ENCODE measurements around the gene PTPRR.

Gene PTPRR

GRCh38 chr12:70920251-70920851 lies at the start of gene PTPRR:
Gene PTPRR, minus strand, starts transcription at chr12:70920738. Its CDS starts 348 bp downstream, at chr12:70920390.
- DNase-seq (ENCODE audit: low read depth in 2 of 2) = no peak

GRCh38 chr12:70966996-70967790 lies 46.7 kb upstream of the PTPRR start:
- DNase-seq (ENCODE audit: low read depth in 2 of 2) = no peak

- no peak for DNase-seq (ENCODE audit: low read depth in 2 of 2)
Observed at GRCh38 chr12:70966046-70966445, 45.5 kb upstream of the PTPRR start.

GRCh38 chr12:70964867-70965510 lies 44.5 kb upstream of the PTPRR start:
- DNase-seq (ENCODE audit: low read depth in 2 of 2) = no peak

GRCh38 chr12:70963081-70963660 lies 42.6 kb upstream of the PTPRR start:
- DNase-seq (ENCODE audit: low read depth in 2 of 2) = no peak

GRCh38 chr12:70962226-70962794 lies 41.8 kb upstream of the PTPRR start:
- DNase-seq (ENCODE audit: low read depth in 2 of 2) = no peak

GRCh38 chr12:70960484-70960883 lies 39.9 kb upstream of the PTPRR start:
- DNase-seq (ENCODE audit: low read depth in 2 of 2) = no peak

- no peak for DNase-seq (ENCODE audit: low read depth in 2 of 2)
Observed at GRCh38 chr12:70955415-70955814, 34.9 kb upstream of the PTPRR start.

- DNase-seq (ENCODE audit: low read depth in 2 of 2) = no peak
Observed at GRCh38 chr12:70950451-70950850, 29.9 kb upstream of the PTPRR start.

- no peak for DNase-seq (ENCODE audit: low read depth in 2 of 2)
Observed at GRCh38 chr12:70948976-70949336, 28.4 kb upstream of the PTPRR start.

GRCh38 chr12:70948236-70948975 lies 27.9 kb upstream of the PTPRR start:
- DNase-seq (ENCODE audit: low read depth in 2 of 2) = no peak

GRCh38 chr12:70936203-70936813 lies 15.8 kb upstream of the PTPRR start:
- no peak for DNase-seq (ENCODE audit: low read depth in 2 of 2)

GRCh38 chr12:70933133-70933532 lies 12.6 kb upstream of the PTPRR start:
- DNase-seq (ENCODE audit: low read depth in 2 of 2) = no peak

- DNase-seq (ENCODE audit: low read depth in 2 of 2) = no peak
Observed at GRCh38 chr12:70929029-70929428, 8.5 kb upstream of the PTPRR start.

GRCh38 chr12:70928071-70928470 lies 7.5 kb upstream of the PTPRR start:
- DNase-seq (ENCODE audit: low read depth in 2 of 2) = no peak

GRCh38 chr12:70927356-70927755 lies 6.8 kb upstream of the PTPRR start:
- DNase-seq (ENCODE audit: low read depth in 2 of 2) = no peak

- DNase-seq (ENCODE audit: low read depth in 2 of 2) = no peak
Observed at GRCh38 chr12:70925539-70925938, 5.0 kb upstream of the PTPRR start.

GRCh38 chr12:70920891-70921290 lies 353 bp upstream of the PTPRR start:
- DNase-seq (ENCODE audit: low read depth in 2 of 2) = no peak

GRCh38 chr12:70919597-70920035 lies 922 bp downstream of the PTPRR start:
- no peak for DNase-seq (ENCODE audit: low read depth in 2 of 2)

GRCh38 chr12:70919176-70919575 lies 1.4 kb downstream of the PTPRR start:
- no peak for DNase-seq (ENCODE audit: low read depth in 2 of 2)

- no peak for DNase-seq (ENCODE audit: low read depth in 2 of 2)
Observed at GRCh38 chr12:70918321-70918720, 2.2 kb downstream of the PTPRR start.

All from stimulated activated CD8-positive, alpha-beta memory T cell treated with anti-CD3 and anti-CD28 coated beads, Interleukin-7, amount 100 ng/mL, for 4 hours (primary cell).